ENCODE data around the gene TOP2B.

TOP2B gene

GRCh38 chr3:25621087-25621486, 43.6 kb downstream of the TOP2B start:
- no peak for DNase-seq (ENCODE audit: low read depth in 2 of 2, low spot score in 1 of 2)

- DNase-seq (ENCODE audit: low read depth in 2 of 2, low spot score in 1 of 2), result no peak
Measured at GRCh38 chr3:25620493-25620892, 44.2 kb downstream of the TOP2B start.

GRCh38 chr3:25619382-25619781, 45.3 kb downstream of the TOP2B start:
- DNase-seq (ENCODE audit: low read depth in 2 of 2, low spot score in 1 of 2), result no peak

DNA sequence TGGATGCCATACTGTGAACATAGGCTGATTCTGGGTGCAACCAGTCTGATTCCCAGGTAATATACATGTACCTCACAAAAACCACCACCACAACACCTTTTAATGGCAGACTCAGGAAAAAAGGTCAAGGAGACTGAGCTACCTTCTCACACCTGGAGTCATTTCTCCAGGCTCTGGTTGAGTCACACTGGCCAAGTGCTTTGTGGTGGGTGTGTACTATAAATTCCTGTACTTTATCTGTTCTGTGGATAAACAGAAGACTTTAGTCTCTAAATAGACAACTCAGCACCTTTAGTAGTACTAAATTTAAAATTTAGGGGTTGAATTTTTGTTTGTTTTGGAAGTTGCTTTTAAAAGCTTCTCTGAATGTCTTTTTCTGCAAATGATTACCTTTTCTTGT, 46.7 kb downstream of the TOP2B start:
- no peak for DNase-seq (ENCODE audit: low read depth in 2 of 2, low spot score in 1 of 2)

- DNase-seq (ENCODE audit: low read depth in 2 of 2, low spot score in 1 of 2), result no peak
Measured at GRCh38 chr3:25611193-25611592, 53.5 kb downstream of the TOP2B start.

- no peak for DNase-seq (ENCODE audit: low read depth in 2 of 2, low spot score in 1 of 2)
Measured at GRCh38 chr3:25610779-25611178, 53.9 kb downstream of the TOP2B start.

- DNase-seq (ENCODE audit: low read depth in 2 of 2, low spot score in 1 of 2), result no peak
Measured at GRCh38 chr3:25610167-25610566, 54.5 kb downstream of the TOP2B start.

GRCh38 chr3:25604107-25604805, 60.5 kb downstream of the TOP2B start:
- no peak for DNase-seq (ENCODE audit: low read depth in 2 of 2, low spot score in 1 of 2)

GRCh38 chr3:25603703-25604102, 61.0 kb downstream of the TOP2B start:
- DNase-seq (ENCODE audit: low read depth in 2 of 2, low spot score in 1 of 2), result no peak

GRCh38 chr3:25597535-25598101, 67.1 kb downstream of the TOP2B start:
- no peak for DNase-seq (ENCODE audit: low read depth in 2 of 2, low spot score in 1 of 2)

DNA sequence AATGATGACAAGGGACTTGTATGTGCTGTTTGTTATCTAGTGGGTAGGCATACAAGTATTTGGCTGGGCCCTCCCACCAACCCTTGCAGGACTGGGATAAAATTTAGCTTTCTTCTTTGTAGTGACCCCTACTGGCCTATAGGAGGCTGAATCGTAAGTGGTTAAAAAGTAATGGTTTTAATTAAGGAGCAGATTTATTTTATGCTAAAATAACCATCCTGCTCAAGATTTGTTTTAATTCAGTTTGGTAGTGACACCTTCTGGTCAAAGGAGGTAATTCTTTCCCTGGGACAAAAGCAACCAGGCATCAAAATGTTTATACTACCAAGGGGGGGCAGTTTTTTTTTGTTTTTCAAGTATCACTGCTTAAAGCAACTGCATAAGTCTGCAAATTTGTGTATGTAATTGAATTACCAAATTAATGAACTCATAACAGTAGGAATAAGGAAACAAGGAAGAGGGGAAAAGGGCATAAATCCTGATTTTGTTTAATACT, 70.7 kb downstream of the TOP2B start:
- no peak for DNase-seq (ENCODE audit: low read depth in 2 of 2, low spot score in 1 of 2)

- DNase-seq (ENCODE audit: low read depth in 2 of 2, low spot score in 1 of 2), result no peak
Measured at GRCh38 chr3:25593001-25593400, 71.7 kb downstream of the TOP2B start.

GRCh38 chr3:25592510-25592968, 72.2 kb downstream of the TOP2B start:
- no peak for DNase-seq (ENCODE audit: low read depth in 2 of 2, low spot score in 1 of 2)

DNA sequence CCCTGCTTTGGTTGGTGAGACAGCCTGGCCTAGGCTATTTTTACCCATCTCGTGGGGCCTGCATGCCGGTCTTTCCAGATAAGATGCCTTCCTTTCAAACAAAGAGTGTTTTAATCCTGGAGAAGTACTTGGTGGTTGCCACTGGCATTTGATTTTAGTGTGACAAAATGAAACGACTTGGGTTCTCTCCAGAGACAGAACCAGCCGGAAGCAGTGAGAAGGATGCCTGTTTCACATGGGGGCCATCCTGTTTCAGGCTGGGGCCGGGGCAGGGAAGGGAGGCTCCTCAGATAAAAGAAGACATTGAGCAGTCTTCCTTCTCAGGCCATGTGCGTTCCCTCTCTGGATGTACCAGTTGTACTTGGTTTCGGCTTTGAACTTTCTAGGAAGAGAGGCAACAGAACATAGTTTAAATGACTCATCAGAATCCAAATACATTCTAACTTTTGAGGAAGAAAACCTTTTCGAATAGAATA, 74.9 kb downstream of the TOP2B start:
- no peak for DNase-seq (ENCODE audit: low read depth in 2 of 2, low spot score in 1 of 2)

GRCh38 chr3:25589104-25589782, 75.5 kb downstream of the TOP2B start:
- no peak for DNase-seq (ENCODE audit: low read depth in 2 of 2, low spot score in 1 of 2)

- DNase-seq (ENCODE audit: low read depth in 2 of 2, low spot score in 1 of 2), result no peak
Measured at GRCh38 chr3:25588441-25589103, 76.1 kb downstream of the TOP2B start.

- no peak for DNase-seq (ENCODE audit: low read depth in 2 of 2, low spot score in 1 of 2)
Measured at GRCh38 chr3:25587975-25588374, 76.7 kb downstream of the TOP2B start.

DNA sequence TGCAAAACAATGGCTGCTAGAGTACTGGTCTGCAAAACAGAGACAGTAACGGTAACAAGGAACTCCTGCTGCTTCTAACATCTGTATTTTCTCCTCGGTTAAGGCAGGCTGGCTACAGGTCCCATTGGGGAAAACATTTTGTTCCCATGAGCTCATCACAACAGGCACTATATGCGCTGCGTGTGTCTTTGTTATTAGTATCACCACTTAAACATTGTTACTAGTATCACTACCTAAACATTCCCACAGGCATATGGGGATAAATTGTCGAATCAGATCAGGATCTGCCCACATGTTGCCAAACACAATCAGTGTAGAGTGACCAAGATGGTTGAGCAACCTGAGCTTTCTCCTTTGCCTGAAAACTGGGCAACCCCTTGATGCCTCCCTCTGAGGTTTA, 77.2 kb downstream of the TOP2B start:
- no peak for DNase-seq (ENCODE audit: low read depth in 2 of 2, low spot score in 1 of 2)

DNA sequence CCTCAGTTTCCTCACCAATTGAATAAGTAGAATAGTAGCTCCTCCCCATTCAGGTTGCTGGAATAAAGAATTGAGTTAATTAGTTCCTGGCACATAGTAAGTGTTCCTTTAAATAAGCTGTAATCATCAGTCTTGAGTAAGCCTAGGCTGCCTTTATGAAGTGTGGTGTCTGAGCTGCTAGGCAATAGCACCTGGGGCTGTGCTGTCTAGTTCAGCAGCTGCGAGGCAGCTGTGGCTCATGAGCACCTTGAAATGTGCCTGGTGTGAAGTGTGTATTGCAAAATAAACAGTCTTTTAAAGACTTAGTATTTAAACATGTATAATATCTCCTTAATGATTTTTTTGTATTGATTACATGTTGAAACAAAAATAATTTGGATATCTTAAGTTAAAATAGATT, 77.6 kb downstream of the TOP2B start:
- DNase-seq (ENCODE audit: low read depth in 2 of 2, low spot score in 1 of 2), result no peak

GRCh38 chr3:25586553-25586952, 78.2 kb downstream of the TOP2B start:
- DNase-seq (ENCODE audit: low read depth in 2 of 2, low spot score in 1 of 2), result no peak

DNA sequence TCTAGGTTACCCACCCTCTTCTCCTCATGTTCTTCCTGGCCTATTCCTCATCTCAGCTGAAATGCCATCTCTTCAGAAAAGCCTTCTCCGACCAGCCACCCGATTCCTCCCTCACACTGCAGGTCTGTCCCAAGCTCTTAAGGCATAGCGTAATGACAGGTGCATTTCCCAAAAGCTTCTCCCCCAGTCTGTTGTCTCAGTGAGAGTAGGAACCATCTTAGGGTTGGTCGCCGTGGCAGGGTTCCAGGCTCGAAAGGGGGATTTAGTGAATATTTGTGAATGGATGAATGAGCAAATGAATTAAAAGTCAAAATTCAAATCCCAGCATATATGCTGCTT, 78.6 kb downstream of the TOP2B start:
- no peak for DNase-seq (ENCODE audit: low read depth in 2 of 2, low spot score in 1 of 2)

Measured in stimulated activated CD8-positive, alpha-beta memory T cell treated with anti-CD3 and anti-CD28 coated beads, Interleukin-4, amount 100 ng/mL, for 1 hour (primary cell).